Vagina (tissue), 2 donors: ENCODE results near the gene ARHGEF40.

Experiments
- CTCF ChIP-seq, 3 experiments: fragments of 450-650 bp in 2 of 3; fragments of 200-600 bp in 1 of 3; sonication (generic) in 1 of 3; IDR thresholded peaks; one replicate each; pipeline ENCODE4 v1.5.1; 2017 to 2019; ENCODE audit warnings: antibody characterized with exemption in 3 of 3, mild to moderate bottlenecking in 2 of 3, moderate library complexity in 2 of 3
- POLR2A ChIP-seq, 2 donors: fragments of 450-650 bp; IDR thresholded peaks; one replicate each; pipeline ENCODE4 v1.6.1; 2017; ENCODE audit warnings: antibody characterized with exemption in 2 of 2, mild to moderate bottlenecking in 2 of 2, moderate library complexity in 2 of 2

DNA sequence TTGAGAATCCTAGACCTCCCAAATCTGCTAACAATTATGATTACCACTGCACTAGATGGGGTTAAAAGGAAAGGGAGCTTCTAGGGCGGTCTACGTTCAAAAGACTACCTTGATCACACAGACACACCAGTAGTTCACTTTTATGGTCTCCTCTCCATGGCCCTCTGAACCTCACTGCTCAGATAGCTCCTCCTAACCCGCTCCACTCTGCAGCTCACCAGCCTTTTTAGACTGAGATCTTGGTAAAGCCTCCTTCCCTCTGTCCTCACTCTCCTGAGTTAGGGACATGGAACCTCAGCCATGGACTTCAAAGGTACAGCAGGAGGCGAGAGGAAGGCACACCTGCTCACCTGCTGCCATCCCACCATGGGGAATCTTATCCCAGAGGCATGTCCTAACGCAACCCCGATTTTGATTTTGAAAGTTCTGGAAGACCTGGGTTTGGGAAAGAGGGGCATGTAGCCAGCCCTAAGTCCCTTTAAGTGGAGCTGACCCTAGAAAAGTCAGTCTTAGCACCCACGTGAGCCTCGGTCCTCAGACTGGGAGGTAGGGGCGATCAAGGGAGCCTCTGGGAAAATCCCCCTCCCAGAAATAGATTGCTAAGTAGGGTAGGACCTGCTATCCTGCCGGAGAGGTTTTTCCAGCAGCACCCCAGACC is 27.0 kb downstream of the ARHGEF40 start:
- TF ChIP-seq CTCF (IDR thresholded peaks at IDR 0.05) (no peak), POLR2A (IDR thresholded peaks at IDR 0.05) (no peak)
